Activated CD4-positive, alpha-beta T cell treated with anti-CD3 and anti-CD28 coated beads for 48 hours (primary cell): ENCODE measurements around the gene STK32C.
"Not testable (repeated sequence)": the region's sequence is repeated elsewhere in the genome, so short reads cannot be mapped to it uniquely, and the experiment has no call there.

ENCODE experiments used
- DNase-seq: peaks from one replicate; pipeline ENCODE4 v3.0.0-alpha.2; 2020

The STK32C gene

DNA sequence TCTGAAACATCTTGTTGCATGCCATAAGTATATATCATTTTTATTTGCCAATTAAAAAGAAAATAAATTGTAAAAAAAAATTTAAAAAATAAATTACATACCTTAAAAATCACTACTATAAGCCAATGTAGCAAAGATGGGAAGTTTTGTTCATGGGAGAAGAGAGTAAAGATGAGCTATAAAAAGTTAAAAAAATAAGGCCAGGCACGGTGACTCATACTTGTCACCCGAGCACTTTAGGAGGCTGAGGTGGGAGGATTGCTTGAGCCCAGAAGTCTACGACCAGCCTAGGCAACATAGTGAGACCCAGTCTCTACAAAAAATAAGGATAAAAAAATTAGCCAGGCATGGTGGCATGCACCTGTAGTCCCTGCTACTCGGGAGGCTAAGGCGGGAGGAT, 8.4 kb upstream of the STK32C start:
- DNase-seq, result no peak

DNA sequence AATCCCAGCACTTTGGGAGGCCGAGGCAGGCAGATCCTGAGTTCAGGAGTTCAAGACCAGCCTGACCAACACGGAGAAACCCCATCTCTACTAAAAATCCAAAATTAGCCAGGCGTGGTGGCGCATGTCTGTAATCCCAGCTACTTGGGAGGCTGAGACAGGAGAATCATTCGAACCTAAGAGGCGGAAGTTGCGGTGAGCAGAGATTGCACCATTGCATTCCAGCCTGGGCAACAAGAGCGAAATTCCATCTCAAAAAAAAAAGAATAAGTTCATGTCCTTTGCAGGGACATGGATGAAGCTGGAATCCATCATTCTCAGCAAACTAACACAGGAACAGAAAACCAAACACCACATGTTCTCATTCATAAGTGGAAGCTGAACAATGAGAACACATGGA, 7.1 kb upstream of the STK32C start:
- not testable (repeated sequence) for DNase-seq

- DNase-seq, result no peak
These were observed 6.6 kb upstream of the STK32C start for GRCh38 chr10:132314336-132314735.

GRCh38 chr10:132313865-132314264, 6.1 kb upstream of the STK32C start:
- DNase-seq, result no peak

DNA sequence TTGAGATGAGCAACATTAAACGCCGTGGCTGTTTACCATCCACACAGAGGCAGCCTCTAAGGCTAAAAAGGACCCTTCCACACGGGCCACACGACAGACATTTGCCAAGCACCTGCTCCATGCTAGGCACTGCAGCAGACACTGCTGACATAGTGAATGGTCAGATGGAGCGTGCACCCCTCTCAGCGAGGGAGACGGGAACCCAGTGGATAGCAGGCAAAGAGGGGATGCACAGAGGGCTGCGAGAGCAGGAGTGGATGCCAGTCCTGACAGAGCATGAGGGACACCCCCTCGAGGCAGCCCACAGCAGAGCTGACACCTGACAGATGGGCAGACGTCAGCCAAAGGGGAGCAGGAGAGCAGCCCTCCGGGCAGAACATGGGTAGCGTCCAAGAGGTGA, 5.6 kb upstream of the STK32C start:
- DNase-seq, result no peak

GRCh38 chr10:132311338-132311939, 3.7 kb upstream of the STK32C start:
- no peak for DNase-seq

GRCh38 chr10:132310701-132311337, 3.1 kb upstream of the STK32C start:
- DNase-seq, result no peak

DNA sequence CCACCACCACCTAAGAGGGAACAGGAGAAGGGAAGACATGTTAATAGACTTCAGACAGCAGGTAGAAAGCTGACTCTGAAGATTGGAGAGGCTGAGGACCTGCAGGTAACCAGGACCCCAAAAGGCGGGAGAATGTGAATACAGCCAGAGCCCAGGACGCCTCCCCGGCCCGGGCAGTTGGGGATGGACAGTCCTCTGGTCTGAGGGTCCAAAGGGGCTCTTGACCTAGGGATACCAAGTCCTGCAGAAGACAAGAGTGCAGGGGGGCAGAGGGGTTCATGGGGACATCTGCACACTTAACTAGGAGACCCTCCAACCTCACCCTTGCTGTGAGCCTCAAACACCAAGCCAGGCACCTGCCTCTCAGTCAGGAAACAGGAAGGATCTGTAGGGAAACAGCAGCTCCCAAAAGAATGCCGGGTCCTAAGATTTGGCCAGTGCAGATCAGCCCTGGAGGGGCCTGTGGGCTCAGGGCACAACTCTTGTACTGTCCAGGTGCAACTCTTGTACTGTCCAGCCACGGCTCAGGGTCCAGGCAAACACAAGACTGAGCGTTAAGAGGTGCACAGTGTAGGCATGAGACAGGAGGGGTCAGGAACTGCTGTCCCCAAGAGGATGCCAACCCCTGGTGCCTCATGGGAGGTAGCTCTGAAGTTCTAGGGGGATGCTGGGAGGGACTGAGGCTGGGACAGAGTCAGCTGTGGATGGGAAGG, 2.3 kb upstream of the STK32C start:
- no peak for DNase-seq

- DNase-seq, result no peak
These were observed 1.7 kb upstream of the STK32C start for GRCh38 chr10:132309471-132309865.

DNA sequence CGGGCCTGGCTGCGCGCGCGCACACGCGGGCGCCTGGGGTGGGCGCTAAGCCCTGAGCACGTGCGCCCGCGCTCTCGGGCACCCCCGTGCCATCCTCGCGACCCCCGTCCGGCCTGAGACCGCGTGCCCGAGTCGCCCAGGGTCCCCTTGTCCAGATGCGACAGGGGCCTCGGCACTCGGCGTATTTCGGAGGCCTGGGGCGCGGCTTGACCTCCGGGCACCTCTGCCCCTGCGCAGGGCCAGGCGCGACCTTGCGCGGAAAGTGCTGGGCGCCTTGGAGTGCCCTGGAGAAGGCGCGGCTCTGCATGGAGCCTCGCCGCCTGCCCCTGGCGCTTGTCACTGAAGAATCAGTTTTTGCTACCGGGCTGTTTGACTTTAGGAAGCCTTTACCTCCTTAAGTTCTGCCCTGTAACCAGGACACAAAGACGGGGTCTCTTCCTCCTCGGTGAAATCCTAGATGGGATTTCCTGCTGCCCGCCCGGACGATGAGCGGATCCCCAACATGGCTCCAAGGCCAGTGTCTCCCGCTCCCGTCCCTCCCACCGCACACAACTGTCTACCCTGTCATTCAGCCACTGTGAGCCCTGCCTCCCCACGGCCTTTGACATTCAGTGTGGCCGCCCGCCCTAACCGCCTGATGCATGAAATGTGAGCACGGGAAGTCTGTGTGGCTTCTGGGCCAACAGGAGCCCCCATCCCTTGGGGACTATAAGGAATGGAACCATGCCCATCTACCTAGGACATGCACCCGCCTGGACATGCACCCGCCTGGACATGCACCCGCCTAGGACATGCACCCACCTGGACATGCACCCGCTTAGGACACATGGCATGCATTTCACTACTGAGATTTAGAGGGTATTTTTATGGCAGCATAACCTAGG, 1.1 kb upstream of the STK32C start:
- DNase-seq, result no peak

- peak; percentile 47 for DNase-seq
These were observed 642 bp downstream of the STK32C start for GRCh38 chr10:132306864-132307751.

DNA sequence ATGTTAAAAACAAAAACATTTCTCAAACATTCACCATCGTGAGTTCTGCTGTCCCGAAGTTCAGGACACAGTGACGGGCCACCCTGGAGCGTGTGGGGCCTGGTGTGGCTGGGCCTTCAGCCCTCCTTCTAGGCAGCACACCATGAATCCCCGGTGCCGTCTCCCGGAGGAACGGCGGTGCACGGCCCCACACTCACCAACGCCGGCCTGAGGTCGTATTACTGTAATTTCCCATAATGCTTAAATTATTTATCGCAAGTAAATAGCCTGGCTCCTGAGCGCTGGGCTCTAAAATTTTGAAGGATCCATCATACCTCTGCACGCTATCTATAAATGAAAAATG, 1.4 kb downstream of the STK32C start:
- no peak for DNase-seq

- DNase-seq, result no peak
These were observed 2.0 kb downstream of the STK32C start for GRCh38 chr10:132305654-132306342.

GRCh38 chr10:132304756-132305509, 2.8 kb downstream of the STK32C start:
- DNase-seq, result no peak

- DNase-seq, result no peak
These were observed 4.2 kb downstream of the STK32C start for GRCh38 chr10:132303361-132304115.

- DNase-seq, result no peak
These were observed 5.1 kb downstream of the STK32C start for GRCh38 chr10:132302421-132303310.

DNA sequence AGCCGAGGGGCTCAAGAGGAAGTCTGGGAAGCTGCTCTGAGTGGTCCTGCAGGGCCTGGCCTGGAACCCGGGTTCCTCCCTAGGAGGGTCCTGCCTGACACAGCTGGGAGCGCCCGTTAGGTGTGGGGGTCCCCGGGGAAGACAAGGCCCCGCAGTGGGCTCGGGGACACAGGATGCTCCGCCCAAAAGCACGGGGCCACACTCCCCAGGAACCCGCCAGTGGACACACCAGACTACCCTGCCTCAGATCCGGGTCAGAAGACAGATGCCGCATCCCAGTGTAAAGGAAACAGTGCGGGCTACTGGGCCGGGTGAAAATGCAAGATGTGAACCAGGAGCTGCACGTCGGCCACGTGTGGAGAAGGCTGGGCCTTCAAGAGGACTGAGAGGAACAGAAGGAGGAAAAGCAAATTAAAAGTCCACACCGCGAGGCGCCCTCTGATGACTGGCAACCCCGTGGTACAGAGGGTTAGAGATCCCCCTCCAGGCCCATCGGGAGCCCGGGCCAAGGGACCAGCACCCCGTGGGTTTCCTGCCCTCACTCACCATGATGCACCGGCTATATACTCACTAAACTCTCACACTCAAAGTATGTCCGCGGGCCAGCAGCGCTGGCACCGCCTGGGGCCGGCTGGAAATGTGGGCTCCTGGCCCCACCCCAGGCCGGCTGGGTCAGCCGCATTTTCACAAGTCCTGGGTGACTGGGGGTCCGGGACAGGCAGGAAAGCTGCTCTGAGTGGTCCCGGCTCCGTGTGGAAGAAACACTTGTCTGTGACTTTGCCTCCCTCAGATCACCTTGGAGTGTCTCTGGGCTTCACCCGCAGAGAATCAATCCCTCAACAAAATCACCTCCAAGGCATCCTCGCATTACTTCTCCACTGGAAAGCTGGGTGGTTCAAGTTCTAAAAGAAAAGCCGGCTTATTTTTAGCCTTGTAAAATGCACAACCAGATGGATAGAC, 6.1 kb downstream of the STK32C start:
- no peak for DNase-seq

DNA sequence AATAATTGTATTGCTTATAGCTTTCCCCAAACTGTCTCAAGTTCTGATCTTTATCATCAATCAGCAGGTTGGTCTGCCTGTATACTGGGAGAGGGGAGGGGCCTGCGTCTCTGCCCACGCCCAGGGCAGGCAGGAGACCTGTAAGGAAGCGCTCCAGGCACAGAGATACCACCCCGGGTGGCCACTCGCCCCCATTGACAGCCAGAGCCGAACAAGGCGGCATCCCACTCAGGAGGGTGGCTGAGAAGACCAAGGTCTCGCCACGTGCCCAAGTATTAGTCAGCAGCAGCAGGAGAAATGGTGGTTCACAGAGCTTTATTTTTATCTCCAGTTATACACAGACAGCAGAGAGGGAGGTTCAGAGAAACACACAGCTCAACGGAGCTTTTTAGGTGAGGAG, 7.2 kb downstream of the STK32C start:
- DNase-seq, result no peak
